ENCODE measurements around the gene PIGN.

GRCh38 chr18:62119884-62120283, 67.0 kb downstream of the PIGN start:
- no peak for TF ChIP-seq USF2 (IDR thresholded peaks at IDR 0.05; ENCODE audit: low read length)
- no peak for TF ChIP-seq TAF1 (IDR thresholded peaks at IDR 0.05; ENCODE audit: low read depth, low read length)

Measured in H1 (cell line).